ENCODE measurements around the gene NELFCD. TPM values are rescaled to one million over a fixed set of nuclear protein-coding genes. Genes with fewer than 3 reads are reported as not detected.

Gene NELFCD
- total and polyA plus RNA-seq, 2 donors (not counting 1 experiment from before 2014, with no cell fraction given), result 46.9 to 78.8 TPM

GRCh38 chr20:59005523-59006166 is 24.6 kb downstream of the NELFCD start:
- no peaks in the 10 kb centered on the region for H4K20me1 ChIP-seq (ENCODE audit: control insufficient read depth, extremely low read depth, insufficient read depth, low read length)
- H3K27me3 ChIP-seq (ENCODE audit: control insufficient read depth, insufficient read depth, low read length), result no peaks in the 10 kb centered on the region
- TF ChIP-seq, protein P1, sequence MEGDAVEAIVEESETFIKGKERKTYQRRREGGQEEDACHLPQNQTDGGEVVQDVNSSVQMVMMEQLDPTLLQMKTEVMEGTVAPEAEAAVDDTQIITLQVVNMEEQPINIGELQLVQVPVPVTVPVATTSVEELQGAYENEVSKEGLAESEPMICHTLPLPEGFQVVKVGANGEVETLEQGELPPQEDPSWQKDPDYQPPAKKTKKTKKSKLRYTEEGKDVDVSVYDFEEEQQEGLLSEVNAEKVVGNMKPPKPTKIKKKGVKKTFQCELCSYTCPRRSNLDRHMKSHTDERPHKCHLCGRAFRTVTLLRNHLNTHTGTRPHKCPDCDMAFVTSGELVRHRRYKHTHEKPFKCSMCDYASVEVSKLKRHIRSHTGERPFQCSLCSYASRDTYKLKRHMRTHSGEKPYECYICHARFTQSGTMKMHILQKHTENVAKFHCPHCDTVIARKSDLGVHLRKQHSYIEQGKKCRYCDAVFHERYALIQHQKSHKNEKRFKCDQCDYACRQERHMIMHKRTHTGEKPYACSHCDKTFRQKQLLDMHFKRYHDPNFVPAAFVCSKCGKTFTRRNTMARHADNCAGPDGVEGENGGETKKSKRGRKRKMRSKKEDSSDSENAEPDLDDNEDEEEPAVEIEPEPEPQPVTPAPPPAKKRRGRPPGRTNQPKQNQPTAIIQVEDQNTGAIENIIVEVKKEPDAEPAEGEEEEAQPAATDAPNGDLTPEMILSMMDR (conservative IDR thresholded peaks at IDR 0.05 in 1 of 2, IDR thresholded peaks at IDR 0.05 in 1 of 2; ENCODE audit: low read depth in 1 of 2, low read length in 2 of 2), result no peak
- no peak for TF ChIP-seq EZH2 (IDR thresholded peaks at IDR 0.05; ENCODE audit: low read length, missing control alignments)
- H2AFZ ChIP-seq (ENCODE audit: low read length), result no peak overlapping the region
- H3K36me3 ChIP-seq (ENCODE audit: control insufficient read depth, insufficient read depth, low read length), result peaks cover 7% of the 10 kb centered on the region
- peak overlapping the region in 3 of 4 experiments; percentile 72 to 92 (median 77) for H3K4me3 ChIP-seq (replicated peaks in 1 of 4; ENCODE audit: control extremely low read depth in 1 of 4, insufficient read depth in 1 of 4, low read depth in 3 of 4, low read length in 4 of 4)
- DNase-seq (ENCODE audit: low read depth in 2 of 2), result no peak
- peaks cover 8% of the 10 kb centered on the region for H3K4me1 ChIP-seq (ENCODE audit: control insufficient read depth, extremely low read depth, insufficient read depth, low read length)
- peak overlapping the region; percentile 99 for H3K4me2 ChIP-seq (ENCODE audit: extremely low read depth, insufficient read depth, low read length)
- H3K9ac ChIP-seq (ENCODE audit: insufficient read depth, low read length), result peak overlapping the region; percentile 72
- peak overlapping the region; percentile 77 for H3K27ac ChIP-seq (ENCODE audit: insufficient read depth, low read length)
- H3K9me3 ChIP-seq (ENCODE audit: control insufficient read depth, insufficient read depth, low read depth, low read length), result no peaks in the 10 kb centered on the region
- H3K79me2 ChIP-seq (ENCODE audit: control insufficient read depth, insufficient read depth, low read length), result peaks cover 10% of the 10 kb centered on the region

DNA sequence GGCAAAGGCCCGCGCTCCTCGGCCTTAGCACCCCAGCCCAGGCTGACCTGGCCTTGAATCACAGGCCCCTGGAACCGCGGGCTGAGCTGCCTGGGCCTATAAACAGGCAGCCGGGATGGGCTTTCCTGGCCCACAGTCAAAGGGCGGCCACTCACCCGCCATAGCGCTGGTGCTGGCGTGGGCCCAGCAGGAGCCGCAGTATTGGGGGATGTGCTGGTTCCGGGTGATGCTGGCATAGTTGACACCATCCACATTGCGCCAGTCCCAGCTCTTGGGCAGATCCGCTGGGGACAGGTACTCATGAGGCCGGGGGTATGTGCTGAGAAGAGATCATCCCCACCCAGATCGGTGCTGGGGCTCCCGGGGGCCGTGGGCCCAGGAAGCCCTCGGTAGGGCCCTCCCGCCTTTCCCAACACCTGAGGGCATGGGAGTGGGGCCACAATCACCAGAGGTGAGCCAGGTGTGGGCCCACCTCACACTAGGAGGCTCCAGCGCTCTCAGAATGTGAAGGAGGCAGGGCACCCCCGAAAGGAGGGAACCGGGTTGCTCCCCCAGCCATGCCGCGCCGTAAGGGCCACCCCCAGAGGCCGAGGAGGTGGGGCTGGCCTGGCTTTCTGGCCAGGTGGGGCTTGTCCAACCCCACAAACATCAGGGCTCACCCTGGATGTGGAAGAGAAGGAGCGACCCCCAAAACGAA is 25.3 kb downstream of the NELFCD start:
- peaks cover 4% of the 10 kb centered on the region for H3K36me3 ChIP-seq (ENCODE audit: control insufficient read depth, insufficient read depth, low read length)
- H3K27ac ChIP-seq (ENCODE audit: insufficient read depth, low read length), result peak overlapping the region; percentile 77
- peak overlapping the region; percentile 19 for H2AFZ ChIP-seq (ENCODE audit: low read length)
- no peaks in the 10 kb centered on the region for H4K20me1 ChIP-seq (ENCODE audit: control insufficient read depth, extremely low read depth, insufficient read depth, low read length)
- peak overlapping the region; percentile 72 for H3K9ac ChIP-seq (ENCODE audit: insufficient read depth, low read length)
- no peaks in the 10 kb centered on the region for H3K9me3 ChIP-seq (ENCODE audit: control insufficient read depth, insufficient read depth, low read depth, low read length)
- peaks cover 10% of the 10 kb centered on the region for H3K79me2 ChIP-seq (ENCODE audit: control insufficient read depth, insufficient read depth, low read length)
- peak overlapping the region; percentile 99 for H3K4me2 ChIP-seq (ENCODE audit: extremely low read depth, insufficient read depth, low read length)
- peak overlapping the region; percentile 64 to 92 (median 74) for H3K4me3 ChIP-seq (replicated peaks in 1 of 4; ENCODE audit: control extremely low read depth in 1 of 4, insufficient read depth in 1 of 4, low read depth in 3 of 4, low read length in 4 of 4)
- no peaks in the 10 kb centered on the region for H3K27me3 ChIP-seq (ENCODE audit: control insufficient read depth, insufficient read depth, low read length)
- H3K4me1 ChIP-seq (ENCODE audit: control insufficient read depth, extremely low read depth, insufficient read depth, low read length), result peaks cover 14% of the 10 kb centered on the region
- DNase-seq (ENCODE audit: low read depth in 2 of 2), result no peak
- TF ChIP-seq, protein P1 (conservative IDR thresholded peaks at IDR 0.05 in 1 of 2, IDR thresholded peaks at IDR 0.05 in 1 of 2; ENCODE audit: low read depth in 1 of 2, low read length in 2 of 2), result no peak
- no peak for TF ChIP-seq EZH2 (IDR thresholded peaks at IDR 0.05; ENCODE audit: low read length, missing control alignments)

- Histone ChIP-seq H3K9ac (ENCODE audit: insufficient read depth, low read length) (peak within 1 kb of the TSS; percentile 72), H3K9me3 (ENCODE audit: control insufficient read depth, insufficient read depth, low read depth, low read length) (no peaks in the 10 kb centered on the region), H3K4me3 (replicated peaks in 1 of 4; ENCODE audit: control extremely low read depth in 1 of 4, insufficient read depth in 1 of 4, low read depth in 3 of 4, low read length in 4 of 4) (peak within 1 kb of the TSS; percentile 64 to 92 (median 74)), H3K27me3 (ENCODE audit: control insufficient read depth, insufficient read depth, low read length) (no peaks in the 10 kb centered on the region), H3K36me3 (ENCODE audit: control insufficient read depth, insufficient read depth, low read length) (no peaks in the 10 kb centered on the region), H4K20me1 (ENCODE audit: control insufficient read depth, extremely low read depth, insufficient read depth, low read length) (no peaks in the 10 kb centered on the region), H3K4me1 (ENCODE audit: control insufficient read depth, extremely low read depth, insufficient read depth, low read length) (peaks cover 19% of the 10 kb centered on the region), H3K4me2 (ENCODE audit: extremely low read depth, insufficient read depth, low read length) (peak within 1 kb of the TSS; percentile 99), H2AFZ (ENCODE audit: low read length) (peak within 1 kb of the TSS; percentile 19), H3K27ac (ENCODE audit: insufficient read depth, low read length) (peak within 1 kb of the TSS; percentile 77), H3K79me2 (ENCODE audit: control insufficient read depth, insufficient read depth, low read length) (peaks cover 10% of the 10 kb centered on the region)
- peak; percentile 25 to 29 for DNase-seq (ENCODE audit: low read depth in 2 of 2)
- TF ChIP-seq, protein P1 (conservative IDR thresholded peaks at IDR 0.05 in 1 of 2, IDR thresholded peaks at IDR 0.05 in 1 of 2; ENCODE audit: low read depth in 1 of 2, low read length in 2 of 2), result no peak
Observed at GRCh38 chr20:59006864-59007664, 26.0 kb downstream of the NELFCD start, which contains the start of gene CTSZ. Gene CTSZ, minus strand, starts transcription at chr20:59007254. Its CDS starts 126 bp downstream, at chr20:59007128.

All from fibroblast of lung (primary cell).